Skeletal muscle satellite cell (primary cell): ENCODE results near the gene AANAT.

Experiments
- H3K27me3 ChIP-seq: 2 replicates; pipeline ENCODE4 v1.7.0; 2013; ENCODE audit warnings: low read length; ENCODE audit not compliant: control insufficient read depth, insufficient read depth
- H3K36me3 ChIP-seq: 2 replicates; pipeline ENCODE4 v1.7.0; 2013; ENCODE audit warnings: mild to moderate bottlenecking, control low read depth, low read length; ENCODE audit not compliant: insufficient read depth
- H3K4me1 ChIP-seq: 2 replicates; pipeline ENCODE4 v1.7.0; 2013; ENCODE audit warnings: low read length; ENCODE audit not compliant: control insufficient read depth, insufficient read depth
- H3K4me2 ChIP-seq: 2 replicates; pipeline ENCODE4 v1.7.0; 2013; ENCODE audit warnings: mild to moderate bottlenecking, low read length
- H3K4me3 ChIP-seq: 2 replicates; pipeline ENCODE4 v1.7.0; 2013; ENCODE audit warnings: low read length
- H3K9ac ChIP-seq: 2 replicates; pipeline ENCODE4 v1.7.0; 2013; ENCODE audit warnings: mild to moderate bottlenecking, low read depth, low read length, moderate library complexity
- H3K9me3 ChIP-seq: replicated peaks from 2 replicates; pipeline ENCODE4 v1.7.0; 2013; ENCODE audit warnings: mild to moderate bottlenecking, control low read depth, low read length

Gene AANAT

DNA sequence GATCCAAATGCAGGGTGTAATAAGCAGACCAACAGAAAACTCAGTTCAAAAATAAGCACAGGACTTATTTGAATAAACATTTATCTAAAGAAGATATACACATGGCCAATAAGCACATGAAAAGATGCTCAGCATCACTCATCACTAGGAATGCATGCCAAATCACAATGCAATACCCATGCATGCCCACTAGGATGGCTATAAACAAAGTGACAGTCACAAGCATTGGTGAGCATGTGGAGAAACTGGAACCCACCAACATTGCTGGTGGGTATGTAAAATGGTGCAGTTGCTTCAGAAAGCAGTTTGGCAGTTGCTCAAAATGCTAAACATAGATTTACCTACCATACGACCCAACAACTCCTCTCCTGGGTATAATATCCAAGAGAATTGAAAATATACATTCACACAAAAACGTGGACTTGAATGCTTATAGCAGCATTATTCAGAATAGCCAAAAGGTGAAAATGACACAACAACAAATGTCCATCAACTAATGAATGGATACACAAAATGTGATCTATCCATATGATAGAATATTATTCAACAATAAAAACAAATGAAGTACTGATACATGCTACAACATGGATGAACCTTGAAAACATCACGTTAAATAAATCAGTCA is 34.6 kb upstream of the AANAT start:
- H3K9me3 ChIP-seq = no peaks in the 10 kb centered on the region
- H3K4me2 ChIP-seq = no peak overlapping the region
- no peaks in the 10 kb centered on the region for H3K27me3 ChIP-seq
- no peak overlapping the region for H3K4me3 ChIP-seq
- peaks cover 5% of the 10 kb centered on the region for H3K36me3 ChIP-seq
- H3K4me1 ChIP-seq = peaks cover 4% of the 10 kb centered on the region
- H3K9ac ChIP-seq = no peak overlapping the region

DNA sequence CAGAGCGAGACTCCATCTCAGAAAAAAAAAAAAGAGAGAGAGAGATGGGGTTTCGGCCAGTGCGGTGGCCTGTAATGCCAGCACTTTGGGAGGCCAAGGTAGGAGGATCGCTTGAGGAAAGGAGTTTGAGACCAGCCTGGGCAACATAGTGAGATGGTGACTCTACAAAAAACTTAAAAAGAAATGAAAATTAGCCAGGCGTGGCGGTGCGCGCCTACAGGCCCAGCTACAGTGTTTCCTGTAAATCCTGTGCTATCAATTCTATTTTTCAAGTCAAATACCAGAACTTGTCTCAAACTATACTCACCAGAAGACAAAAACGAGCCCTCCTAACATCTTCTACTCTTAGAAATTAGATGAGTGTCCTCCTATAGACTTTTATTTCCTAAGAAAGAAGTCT is 33.7 kb upstream of the AANAT start:
- H3K4me1 ChIP-seq = peaks cover 6% of the 10 kb centered on the region
- H3K36me3 ChIP-seq = peaks cover 5% of the 10 kb centered on the region
- H3K4me2 ChIP-seq = no peak overlapping the region
- H3K9ac ChIP-seq = no peak overlapping the region
- no peaks in the 10 kb centered on the region for H3K27me3 ChIP-seq
- no peaks in the 10 kb centered on the region for H3K9me3 ChIP-seq
- no peak overlapping the region for H3K4me3 ChIP-seq

DNA sequence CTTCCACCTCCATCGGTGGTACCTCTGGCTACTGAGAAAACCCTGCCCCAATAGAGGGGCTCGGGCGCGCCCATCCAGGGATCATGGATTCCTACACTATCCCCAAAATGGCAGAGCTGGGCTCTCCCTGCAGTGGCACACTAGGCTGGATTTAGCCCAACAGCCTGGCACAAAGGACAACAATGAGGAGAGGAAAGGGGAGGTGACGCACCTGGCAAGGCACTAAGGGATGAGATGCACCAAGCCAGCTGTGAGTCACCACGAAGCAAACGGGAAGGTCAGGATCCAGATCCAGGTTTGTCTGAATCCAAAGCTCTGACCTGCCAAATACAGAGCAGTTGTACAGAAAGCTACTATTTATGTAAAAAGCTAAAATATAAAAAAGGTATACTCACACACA is 32.5 kb upstream of the AANAT start:
- no peaks in the 10 kb centered on the region for H3K9me3 ChIP-seq
- no peak overlapping the region for H3K4me2 ChIP-seq
- peaks cover 5% of the 10 kb centered on the region for H3K36me3 ChIP-seq
- no peak overlapping the region for H3K9ac ChIP-seq
- peaks cover 6% of the 10 kb centered on the region for H3K4me1 ChIP-seq
- no peaks in the 10 kb centered on the region for H3K27me3 ChIP-seq
- H3K4me3 ChIP-seq = no peak overlapping the region

DNA sequence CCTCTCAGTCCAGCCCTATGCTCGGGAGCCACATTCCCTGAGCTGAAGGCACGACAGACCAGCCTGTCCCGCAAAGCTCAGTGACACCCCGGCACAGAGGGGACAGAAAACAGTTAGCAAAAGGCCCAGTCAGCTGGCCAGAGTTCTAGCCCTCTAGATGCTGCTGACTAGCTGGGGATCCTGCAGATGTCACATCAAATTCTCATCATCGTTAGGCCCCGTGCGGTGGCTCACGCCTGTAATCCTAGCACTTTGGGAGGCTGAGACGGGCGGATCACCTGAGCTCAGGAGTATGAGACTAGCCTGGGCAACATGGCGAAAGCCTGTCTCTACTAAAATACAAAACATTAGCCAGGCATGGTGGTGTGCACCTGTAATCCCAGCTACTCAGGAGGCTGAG is 31.7 kb upstream of the AANAT start:
- H3K27me3 ChIP-seq = no peaks in the 10 kb centered on the region
- H3K4me3 ChIP-seq = no peak overlapping the region
- H3K4me2 ChIP-seq = no peak overlapping the region
- H3K9me3 ChIP-seq = no peaks in the 10 kb centered on the region
- peaks cover 5% of the 10 kb centered on the region for H3K36me3 ChIP-seq
- peaks cover 6% of the 10 kb centered on the region for H3K4me1 ChIP-seq
- H3K9ac ChIP-seq = no peak overlapping the region

DNA sequence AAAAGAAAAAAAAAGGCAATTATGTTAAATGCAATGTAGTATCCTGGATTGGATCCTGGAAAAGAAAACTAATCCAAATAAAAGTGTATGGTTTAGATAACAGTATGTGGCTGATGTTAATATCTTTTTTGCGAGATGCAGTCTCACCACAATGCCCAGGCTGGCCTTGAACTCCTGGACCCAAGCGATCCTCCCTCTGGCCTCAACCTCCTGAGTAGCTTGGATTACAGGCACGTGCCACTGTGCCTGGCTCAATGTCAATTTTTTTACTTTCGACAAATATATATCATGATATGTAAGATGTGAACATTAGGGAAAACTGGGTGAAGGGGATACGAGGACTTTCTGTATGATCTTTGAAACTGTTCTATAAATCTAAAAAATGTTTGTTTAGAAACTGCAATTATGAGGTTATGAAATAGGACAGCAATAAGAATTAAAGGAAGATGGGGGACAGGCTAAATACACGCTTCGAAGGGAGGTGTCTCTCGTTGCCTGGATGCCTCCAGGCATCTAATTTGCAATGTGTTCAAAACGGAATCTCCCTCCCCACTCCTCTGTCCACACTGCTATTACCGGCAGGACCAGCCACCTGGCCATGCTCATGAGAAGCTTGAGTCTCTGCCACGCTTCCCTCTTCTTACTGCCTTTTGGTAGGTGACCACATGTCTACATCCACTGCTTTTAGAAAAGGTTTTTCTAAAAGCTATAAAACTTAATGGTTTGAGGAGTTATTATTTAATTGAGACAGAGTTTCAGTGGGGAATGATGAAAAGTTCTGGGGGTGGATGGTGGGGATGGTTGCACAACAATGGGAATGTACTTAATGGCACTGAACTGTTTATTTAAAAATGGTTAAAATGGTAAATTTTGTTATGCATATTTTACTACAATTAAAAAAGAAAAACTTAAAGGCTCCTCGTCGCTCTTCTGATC is 29.7 kb upstream of the AANAT start:
- H3K9me3 ChIP-seq = no peaks in the 10 kb centered on the region
- H3K36me3 ChIP-seq = peaks cover 5% of the 10 kb centered on the region
- H3K4me1 ChIP-seq = peaks cover 12% of the 10 kb centered on the region
- H3K9ac ChIP-seq = no peak overlapping the region
- no peak overlapping the region for H3K4me3 ChIP-seq
- no peaks in the 10 kb centered on the region for H3K27me3 ChIP-seq
- H3K4me2 ChIP-seq = no peak overlapping the region

DNA sequence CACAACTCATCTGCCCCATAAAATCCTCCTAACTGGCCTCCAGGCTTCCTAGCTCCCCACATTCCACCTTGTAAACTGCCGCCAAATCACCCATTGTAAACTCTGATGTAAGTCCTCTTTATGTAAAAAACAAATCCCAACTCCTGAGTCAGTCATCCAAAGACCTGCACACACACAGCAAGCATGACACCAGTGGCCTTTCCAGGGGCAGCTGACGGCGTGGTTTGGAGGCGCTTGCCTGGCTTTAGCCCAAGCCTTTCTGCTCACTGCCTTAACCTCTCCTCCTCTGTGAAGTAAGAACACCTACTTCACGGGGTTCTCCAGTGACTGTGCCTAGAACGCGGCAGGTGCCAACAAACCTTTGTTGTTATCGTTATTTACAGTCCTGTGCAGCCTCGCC is 28.5 kb upstream of the AANAT start:
- Histone ChIP-seq H3K4me3 (no peak overlapping the region), H3K36me3 (peaks cover 5% of the 10 kb centered on the region), H3K9ac (no peak overlapping the region), H3K9me3 (no peaks in the 10 kb centered on the region), H3K4me2 (no peak overlapping the region), H3K27me3 (no peaks in the 10 kb centered on the region), H3K4me1 (peaks cover 17% of the 10 kb centered on the region)

DNA sequence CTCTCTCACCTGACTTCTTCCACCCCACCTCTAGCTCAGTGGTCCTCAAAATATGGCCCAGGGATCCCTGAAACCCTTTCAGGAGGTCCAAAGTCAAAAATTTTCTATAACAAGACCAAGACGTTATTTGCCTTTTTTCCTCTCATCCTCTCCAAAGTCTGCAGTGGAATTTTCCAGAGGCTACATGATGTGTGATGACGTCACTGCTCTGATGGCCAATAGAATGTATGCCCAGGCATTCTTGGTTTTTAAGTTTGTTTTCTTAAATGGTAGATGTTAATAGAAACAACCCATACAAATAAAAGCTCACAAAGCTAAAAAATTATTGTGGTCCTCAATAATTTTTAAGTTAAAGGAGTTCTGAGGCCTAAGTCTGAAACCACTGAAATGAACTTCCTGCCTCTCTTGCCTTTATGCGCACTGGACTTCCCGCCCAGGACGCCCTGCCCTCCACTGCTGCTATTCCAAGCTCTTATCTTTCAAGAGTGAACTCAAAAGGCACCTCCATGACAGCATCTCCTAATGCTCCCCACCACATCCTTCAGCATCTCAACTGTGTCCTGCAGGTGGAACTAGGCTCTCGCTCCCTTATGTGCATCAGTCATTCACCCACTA is 28.0 kb upstream of the AANAT start:
- Histone ChIP-seq H3K27me3 (no peaks in the 10 kb centered on the region), H3K36me3 (peaks cover 1% of the 10 kb centered on the region), H3K4me3 (no peak overlapping the region), H3K4me1 (peaks cover 19% of the 10 kb centered on the region), H3K9ac (no peak overlapping the region), H3K4me2 (no peak overlapping the region), H3K9me3 (no peaks in the 10 kb centered on the region)

DNA sequence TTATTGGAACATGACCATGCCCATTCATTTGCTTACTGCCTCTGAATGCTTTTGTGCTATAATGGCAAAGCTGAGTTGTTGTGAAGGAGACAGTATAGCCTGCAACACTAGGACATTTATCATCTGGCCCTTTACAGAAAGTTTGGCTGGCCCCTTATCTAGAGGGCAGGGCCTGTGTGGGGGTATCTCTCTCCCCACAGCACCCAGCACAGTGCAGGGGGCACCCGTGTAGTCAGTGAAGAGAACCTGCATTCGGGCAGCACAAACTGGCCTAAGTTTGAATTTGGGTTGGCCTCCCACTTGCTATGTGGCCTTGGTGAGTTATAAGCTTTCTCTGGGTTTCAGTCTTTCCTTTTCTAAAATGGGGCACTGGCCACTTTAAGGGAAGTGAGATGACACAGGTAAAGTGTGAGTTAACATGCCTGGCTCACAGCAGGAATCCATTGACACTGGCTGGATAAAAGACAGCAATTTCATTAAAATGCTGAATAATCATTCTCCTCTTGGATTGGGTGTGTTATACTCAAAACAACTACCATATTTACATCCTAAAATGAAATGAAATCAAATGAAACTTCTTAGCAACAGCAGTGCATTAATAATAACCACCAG is 26.5 kb upstream of the AANAT start:
- Histone ChIP-seq H3K27me3 (no peaks in the 10 kb centered on the region), H3K36me3 (no peaks in the 10 kb centered on the region), H3K4me2 (no peak overlapping the region), H3K4me1 (peaks cover 34% of the 10 kb centered on the region), H3K9me3 (no peaks in the 10 kb centered on the region), H3K9ac (no peak overlapping the region), H3K4me3 (no peak overlapping the region)

DNA sequence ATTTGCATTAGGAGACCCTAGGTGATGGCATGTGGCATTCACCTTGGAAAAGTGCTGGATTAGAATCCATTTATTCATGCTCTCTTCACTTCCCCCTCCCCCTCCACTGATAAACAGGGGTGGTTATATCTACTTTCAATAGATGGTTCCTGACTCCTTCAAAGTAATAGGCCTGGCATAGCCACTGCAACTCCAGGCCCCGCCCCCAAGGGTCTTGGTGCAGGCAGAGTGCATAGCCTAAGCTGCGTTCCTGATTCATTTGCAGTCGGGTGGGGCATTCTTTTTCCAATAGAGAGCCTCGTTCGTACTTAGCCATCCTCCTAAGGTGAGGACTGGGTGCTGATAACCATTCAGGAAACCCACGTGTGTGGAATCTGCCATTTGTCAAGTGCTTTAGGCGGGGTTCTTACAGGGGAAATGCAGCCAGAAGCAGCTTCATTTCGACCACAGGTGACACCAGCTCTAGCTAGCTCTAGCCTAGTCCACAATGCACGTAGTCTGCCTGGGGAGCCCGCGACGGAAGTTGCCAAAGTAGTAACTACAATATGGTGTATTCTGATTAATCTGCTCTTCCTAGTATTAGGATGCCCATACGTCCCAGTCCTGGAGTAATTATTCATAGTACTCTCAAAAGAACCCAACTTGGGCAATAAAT is 25.6 kb upstream of the AANAT start:
- Histone ChIP-seq H3K27me3 (no peaks in the 10 kb centered on the region), H3K36me3 (no peaks in the 10 kb centered on the region), H3K4me1 (peaks cover 43% of the 10 kb centered on the region), H3K4me2 (no peak overlapping the region), H3K9me3 (no peaks in the 10 kb centered on the region), H3K9ac (no peak overlapping the region), H3K4me3 (no peak overlapping the region)

DNA sequence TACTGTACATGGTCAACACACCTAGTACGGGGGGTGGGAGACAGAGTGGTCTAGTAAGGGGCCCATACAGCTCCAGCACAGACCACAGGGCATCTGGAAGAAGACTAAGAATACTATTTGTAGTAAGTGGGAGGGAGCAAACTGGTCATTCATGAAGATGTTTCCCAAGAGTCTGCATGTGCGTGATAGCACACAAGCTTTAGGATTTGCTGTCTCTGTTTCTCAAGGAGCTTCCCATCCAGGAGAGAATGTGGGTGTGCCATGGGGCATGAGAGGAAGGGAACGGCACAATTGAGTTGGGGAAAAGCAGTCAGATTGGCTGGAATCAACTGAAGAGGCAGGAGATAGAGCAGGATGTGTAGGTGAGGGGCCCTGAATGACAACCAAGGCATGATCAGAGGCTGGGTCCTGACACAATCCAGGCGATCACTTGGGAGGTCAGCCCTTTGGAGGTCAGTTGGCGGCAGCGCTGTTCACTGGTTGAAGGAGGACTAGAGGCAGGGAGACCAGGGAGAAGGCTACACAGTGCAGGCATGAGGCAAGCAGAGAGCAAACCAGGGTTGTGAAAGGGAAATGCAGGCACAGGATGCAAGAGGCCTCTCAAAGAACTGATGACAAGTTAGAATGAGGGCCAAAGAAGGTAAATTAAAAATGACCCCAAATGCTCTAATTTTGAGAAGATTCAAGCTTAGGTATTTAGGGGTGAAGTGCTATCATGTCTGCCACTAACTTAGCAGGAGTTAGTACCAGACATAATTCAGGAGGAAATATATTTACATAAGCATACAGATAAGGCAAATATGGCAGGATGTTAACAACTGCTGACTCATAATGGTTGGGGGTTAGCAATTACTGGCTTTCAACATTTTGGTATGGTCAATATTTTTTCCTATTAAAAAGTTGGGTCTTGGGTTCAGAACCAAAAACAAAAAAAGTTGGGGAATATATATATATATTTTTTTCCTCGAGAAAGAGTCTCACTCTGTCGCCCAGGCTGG is 24.8 kb upstream of the AANAT start:
- no peaks in the 10 kb centered on the region for H3K36me3 ChIP-seq
- no peak overlapping the region for H3K4me3 ChIP-seq
- H3K4me1 ChIP-seq = peaks cover 50% of the 10 kb centered on the region
- no peaks in the 10 kb centered on the region for H3K9me3 ChIP-seq
- no peak overlapping the region for H3K9ac ChIP-seq
- H3K4me2 ChIP-seq = peak overlapping the region; percentile 20
- H3K27me3 ChIP-seq = no peaks in the 10 kb centered on the region
